ENCODE data around the gene SLCO3A1.

- TF ChIP-seq CTCF (conservative IDR thresholded peaks at IDR 0.05; ENCODE audit: low read length) (no peak), EZH2phosphoT487 (IDR thresholded peaks at IDR 0.05; ENCODE audit: borderline replicate concordance) (no peak)
Measured at GRCh38 chr15:92189166-92189565, 335.7 kb downstream of the SLCO3A1 start.

Measured in Loucy (cell line).